HG02981 (cell line): ENCODE data around the gene TRAPPC2L.
"Not testable (repeated sequence)": the region's sequence is repeated elsewhere in the genome, so short reads cannot be mapped to it uniquely, and the experiment has no call there.

Source experiments
- ATAC-seq: cut with Tn5 transposase; IDR thresholded peaks from one replicate; pipeline ENCODE4 v1.9.1; 2021; ENCODE audit warnings: mild to moderate bottlenecking, moderate library complexity; ENCODE audit not compliant: unreplicated experiment

The TRAPPC2L gene

DNA sequence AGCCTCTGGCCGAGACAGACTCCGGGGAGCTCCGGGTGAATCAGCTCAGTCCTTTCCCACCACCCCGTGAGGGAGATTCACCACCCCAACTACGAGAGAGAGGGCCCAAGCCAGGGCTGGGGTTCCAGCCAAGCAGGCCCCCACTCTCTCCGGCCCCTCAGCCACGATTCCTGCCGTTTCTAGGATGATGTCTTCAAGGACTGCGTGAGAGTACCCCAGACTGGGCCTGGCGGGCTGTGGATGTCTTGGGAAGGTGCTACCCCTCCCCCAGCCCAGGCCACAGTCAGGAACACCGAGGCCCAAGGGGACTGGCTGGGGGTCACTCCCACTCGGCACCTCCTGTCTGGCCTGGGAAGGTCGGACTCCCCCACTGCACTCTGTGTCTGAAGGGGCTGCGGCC is 31.1 kb downstream of the TRAPPC2L start:
- no peak for ATAC-seq

DNA sequence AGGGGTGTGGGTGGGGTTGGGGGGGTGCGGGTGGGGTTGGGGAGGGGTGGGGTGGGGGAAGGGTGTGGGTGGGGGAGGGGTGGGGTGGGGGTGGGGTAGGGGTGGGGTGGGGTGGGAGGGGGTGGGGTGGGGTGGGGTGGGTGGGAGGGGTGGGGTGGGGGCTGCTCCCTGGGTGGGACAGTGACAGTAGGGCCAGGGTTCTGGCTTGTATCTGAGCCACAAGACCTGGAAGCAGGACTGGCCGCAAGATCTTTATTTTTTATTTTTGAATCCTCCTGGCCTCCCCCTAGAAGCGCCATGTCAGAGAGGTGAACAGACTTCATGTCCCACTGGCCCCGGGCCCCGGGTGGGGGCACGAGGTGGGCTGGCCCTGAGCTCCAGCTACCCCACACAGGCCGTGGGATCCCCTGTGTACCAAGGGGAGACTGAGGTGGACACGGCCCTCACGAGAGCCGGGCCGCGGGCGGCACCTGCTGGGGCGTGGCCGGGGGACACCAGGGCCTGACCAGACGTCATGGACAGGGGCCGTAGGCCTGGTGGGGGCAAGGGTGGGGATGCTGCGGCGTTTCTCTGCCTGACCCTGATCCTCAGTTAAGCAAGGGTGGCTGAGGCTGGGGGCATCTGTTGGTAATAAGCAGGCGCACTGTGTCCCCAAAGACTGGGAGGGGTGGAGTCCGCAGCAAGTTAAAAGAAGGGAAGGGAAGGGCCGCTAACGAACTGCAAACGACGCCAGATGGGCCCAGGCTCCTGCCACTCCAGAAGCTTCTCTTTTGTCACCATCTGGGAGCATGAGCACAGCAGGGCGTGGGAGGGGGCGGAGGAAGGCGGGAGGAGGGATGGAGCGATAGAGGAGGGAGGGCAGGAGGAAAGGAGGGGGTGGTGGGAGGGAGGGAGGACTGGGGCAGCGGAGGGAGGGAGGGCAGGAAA is 31.8 kb downstream of the TRAPPC2L start:
- no peak for ATAC-seq

DNA sequence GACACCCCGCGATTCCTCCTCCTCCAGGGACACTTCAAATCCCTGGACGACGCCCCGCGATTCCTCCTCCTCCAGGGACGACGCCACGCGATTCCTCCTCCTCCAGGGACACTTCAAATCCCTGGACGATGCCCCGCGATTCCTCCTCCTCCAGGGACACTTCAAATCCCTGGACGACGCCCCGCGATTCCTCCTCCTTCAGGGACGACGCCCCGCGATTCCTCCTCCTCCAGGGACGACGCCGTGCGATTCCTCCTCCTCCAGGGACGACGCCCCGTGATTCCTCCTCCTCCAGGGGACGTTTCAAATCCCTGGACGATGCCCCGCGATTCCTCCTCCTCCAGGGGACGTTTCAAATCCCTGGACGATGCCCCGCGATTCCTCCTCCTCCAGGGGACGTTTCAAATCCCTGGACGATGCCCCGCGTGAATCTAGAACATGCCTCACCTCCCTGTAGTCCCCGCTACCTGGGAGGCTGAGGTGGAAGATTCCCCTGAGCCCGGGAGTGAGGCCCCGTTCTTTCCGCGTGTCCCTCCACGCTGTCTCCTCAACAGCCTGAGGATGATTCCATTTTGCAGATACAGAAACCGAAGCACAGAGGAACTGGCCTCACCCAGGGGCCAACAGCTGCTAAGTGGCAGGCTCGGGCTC is 32.9 kb downstream of the TRAPPC2L start:
- not testable (repeated sequence) for ATAC-seq

DNA sequence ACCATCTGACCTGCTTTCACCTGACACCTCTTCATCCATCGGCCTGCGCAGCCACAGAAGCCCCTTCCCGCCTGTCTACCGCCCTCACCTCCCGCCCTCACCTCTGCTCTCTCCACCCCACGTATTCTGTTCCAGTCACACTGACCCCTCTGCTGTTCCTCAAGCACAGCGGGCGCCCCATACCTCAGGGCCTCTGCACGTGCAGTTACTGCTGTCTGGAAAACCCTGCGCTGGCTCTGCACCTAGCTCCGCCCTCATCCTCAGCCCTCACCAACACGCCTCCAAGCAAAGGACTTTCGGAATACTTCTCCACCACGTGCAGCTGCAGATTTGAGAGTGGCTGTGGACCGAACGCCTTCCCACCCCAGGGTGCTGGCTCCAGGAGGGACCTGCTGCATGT is 34.2 kb downstream of the TRAPPC2L start:
- no peak for ATAC-seq

DNA sequence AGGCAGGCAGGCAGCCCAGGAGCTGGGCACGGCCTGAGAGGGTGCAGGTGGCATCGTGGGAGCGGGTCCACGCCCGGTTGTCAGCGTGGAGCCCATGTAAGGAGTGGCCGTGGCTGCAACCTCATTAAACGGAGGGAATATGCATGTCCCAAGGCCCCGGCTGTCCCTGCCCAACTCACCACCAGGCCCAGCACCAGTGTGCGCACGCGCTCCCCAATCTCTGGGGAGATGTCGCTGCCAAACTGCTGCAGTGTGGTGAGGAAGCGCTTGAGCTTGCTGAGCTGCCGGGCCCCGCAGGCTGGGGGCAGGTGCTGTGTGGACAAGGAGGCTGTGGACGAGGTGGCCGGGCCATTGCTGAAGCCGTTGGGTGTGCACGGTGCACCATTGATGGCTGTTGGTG is 35.1 kb downstream of the TRAPPC2L start:
- no peak for ATAC-seq

DNA sequence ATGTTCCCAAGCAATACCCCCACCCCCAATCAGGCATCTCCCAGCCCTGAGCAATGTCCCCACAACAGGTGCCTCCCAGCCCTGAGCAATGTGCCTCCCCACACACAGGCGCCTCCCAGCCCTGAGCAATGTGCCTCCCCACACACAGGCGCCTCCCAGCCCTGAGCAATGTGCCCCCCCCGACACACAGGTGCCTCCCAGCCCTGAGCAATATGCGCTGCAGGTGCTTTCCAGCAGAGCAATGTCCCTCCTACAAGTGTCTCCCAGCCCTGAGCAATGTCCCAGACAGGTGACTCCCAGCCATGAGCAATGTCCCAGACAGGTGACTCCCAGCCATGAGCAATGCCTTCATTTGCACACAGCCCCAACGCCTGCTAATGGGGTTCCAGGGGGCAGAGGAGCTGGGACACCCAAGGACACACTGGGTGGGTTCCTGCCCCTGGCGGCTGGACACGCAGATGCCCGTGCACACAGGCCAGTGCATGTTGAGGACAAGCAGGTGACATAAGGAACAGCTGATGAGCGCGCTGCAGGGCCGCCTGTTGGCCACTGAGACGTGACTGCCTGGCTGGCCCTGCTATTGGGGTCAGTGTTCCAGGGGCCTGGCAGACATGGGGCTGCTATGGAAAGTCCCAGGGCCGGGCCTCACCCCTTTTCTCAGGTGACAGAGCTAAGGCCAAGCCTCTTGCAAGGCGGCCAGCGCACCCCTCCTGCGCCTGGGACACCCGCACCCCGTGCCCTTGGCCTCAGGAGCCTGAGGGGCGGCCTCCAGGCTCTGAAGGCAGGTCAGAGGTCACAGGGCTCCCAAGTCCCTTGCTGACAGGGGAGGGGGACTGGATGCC is 36.4 kb downstream of the TRAPPC2L start:
- no peak for ATAC-seq

DNA sequence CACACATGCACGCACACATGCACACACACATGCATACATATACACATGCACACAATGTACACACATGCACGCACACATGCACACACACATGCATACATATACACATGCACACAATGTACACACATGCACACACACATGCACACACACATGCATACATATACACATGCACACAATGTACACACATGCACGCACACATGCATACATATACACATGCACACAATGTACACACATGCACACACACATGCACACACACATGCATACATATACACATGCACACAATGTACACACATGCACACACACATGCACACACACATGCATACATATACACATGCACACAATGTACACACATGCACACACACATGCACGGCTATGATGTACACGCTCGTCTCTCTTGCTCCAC is 37.3 kb downstream of the TRAPPC2L start:
- ATAC-seq: not testable (repeated sequence)

DNA sequence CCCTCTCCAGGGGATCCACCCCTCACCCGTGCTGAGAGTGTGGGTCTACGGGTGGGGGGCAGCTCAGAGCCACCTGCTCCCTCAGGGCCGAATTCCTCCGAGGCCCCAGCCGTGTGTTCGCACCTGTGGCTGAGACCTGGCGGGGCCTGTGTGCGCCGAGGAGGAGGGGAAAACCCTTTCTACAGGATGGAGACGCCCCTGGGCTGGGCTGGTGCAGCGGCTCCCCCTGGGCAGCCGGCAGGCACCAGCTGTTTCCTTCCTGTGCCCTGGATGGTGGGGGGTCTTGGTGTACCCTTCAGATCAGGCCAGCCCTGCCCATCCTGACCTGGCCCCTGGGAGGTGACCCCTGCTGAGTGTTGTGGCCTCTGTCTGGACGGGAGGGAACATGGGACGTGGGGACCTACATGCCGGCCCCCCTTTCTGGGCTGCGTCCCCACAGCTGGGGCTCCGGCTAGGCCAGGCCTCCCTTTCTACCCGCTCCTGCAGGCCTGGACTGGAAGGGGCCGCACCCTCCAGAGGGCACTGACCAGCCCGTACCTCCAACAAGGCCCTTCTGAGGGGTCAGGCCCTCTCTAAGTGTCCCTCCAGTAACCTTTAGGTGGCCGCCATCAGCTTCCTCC is 37.9 kb downstream of the TRAPPC2L start:
- no peak for ATAC-seq

DNA sequence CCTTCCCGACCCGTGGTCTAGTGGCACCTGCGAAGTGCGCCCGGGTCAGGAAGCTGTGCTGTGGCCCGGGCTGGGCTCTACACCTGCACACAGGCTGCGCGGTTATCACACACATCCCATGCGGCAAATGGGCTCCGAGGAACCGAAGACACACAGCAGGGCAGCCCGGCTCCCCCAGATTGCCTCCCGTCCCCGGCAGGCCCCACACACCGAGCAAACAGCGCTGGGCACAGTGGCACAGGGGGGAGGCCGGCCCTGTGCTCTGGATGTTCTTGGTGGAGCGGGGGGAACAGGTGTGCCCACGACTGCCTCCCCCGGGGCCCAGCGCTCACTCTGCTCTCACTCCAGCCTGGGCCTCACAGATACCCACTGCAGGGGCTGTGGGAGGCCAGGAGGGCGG is 38.4 kb downstream of the TRAPPC2L start:
- no peak for ATAC-seq

DNA sequence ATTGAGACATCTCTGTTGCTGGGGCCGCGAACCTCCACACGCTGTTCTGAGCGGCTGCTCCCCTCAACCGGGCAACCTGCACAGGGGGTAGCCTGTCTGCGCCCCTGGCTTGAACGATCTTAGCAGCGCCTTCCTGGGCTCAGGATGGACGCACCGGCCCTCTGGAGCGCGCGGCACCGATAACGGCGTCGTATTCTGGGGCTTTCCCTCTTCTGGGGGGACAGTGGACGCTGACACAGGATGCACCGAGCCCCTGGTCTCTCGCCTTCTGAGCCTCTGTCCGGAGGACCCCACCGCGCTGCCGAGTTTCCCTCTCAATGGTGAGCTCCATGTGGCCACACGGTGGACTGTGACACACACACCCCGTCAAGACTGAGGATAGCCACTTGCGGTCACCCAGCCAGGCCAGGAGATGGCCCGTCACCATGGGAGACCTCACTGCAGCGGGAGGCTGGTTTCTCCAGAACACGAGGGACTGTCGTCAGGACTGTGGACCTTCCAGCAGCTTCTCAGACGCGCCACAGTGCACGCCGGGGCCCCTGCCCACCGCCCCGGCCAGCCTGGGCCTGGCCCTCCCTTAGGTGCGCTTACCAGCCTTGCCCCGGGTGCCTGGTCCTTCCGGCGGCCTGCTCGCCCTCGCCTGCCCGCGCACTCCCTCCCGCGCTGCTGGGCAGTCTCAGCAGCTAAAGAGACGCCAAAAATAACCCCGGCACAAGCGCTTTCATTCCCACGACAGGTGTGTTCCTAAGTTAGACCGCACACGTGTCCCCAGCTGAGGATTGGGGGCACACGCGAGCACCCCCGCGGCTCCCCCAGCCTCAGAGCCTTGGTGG is 39.5 kb downstream of the TRAPPC2L start:
- no peak for ATAC-seq

DNA sequence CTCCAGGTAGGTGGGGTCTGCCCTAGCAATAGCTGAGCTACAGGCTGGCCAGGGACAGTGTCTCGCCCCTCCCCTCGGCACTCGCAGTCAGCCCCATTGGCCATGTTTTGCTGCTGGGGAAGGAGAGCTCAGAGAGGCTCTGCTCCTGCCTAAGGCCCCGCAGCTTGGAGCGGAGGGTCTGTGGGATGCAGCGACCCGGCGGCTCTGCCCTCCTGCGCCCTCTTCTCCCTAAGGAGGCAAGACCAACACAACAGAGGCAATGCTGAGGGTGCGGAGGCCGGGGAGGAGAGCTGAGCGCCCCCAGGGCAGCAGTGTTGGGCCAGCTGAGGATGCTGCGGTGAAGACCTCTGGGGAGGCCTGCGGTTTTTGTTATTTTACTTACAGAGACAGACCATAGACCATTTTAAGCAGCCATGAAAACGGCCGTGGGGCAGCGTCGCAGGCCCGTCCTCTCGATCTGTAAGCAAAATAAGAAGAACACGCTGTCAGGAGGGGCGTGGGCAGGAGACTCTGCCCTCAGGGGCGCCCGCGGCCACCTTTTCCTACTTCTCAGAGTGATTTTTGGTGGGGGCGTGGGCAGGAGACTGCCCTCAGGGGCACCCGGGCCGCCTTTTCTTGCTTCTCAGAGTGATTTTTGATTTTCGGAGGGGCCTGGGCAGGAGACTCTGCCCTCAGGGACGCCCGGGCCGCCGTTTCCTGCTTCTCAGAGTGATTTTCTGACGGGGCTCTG is 40.9 kb downstream of the TRAPPC2L start:
- no peak for ATAC-seq

DNA sequence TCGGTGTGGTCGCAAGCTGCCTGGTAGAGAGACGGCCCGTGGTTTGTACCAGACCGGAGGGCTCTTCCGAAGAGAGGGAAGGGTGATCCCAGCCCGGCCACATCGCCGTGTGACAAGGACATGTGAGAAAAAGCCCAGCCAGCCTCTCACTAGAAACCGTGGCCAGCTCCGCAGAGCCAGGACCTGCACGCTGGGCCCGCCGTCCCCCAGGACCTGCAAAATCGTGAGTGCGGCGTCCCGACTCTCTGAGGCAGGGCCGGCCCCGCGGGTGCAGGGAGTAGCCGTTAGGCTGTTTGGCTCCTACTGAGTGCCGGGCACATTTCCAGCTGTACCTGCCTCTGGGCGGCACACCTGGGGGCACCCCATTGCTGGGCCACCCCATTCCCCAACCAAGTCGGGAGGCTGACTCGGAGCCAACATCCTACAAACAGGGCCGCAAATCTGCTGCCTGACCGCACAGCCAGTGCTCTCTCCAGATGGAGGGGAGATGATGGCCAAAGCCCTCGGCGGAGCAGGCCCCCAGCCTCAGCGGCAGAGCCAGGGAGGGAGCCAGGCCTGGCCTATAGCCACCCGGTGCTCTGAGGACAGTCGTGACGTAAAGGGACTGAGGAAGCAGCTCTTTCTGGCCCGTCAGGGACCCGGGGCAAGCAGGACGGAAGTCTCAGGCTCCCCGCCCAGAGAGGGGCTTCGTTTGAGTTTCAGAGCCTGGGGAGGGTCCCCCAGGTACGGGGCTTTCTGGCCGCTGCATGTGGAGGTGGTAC is 43.2 kb downstream of the TRAPPC2L start:
- ATAC-seq: no peak

DNA sequence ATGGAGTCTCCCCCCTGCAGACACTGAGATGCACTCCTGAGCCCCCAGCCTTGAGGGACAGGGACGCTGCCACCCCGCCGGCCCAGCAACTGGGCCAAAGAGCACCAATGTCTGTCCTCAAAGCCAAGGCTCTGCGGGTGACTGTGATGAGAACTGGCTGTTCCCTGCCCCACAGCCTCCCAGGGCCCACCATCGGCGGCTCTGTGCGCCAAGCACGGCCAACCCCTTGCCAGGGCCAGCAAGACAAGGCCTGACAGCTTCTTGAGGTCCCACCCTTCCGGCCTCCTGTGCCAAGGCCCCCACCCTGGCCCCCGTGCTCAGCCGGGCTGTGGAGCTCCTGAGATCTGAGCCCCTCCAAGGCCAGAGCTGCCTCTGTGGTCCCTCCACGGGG is 43.7 kb downstream of the TRAPPC2L start:
- no peak for ATAC-seq

DNA sequence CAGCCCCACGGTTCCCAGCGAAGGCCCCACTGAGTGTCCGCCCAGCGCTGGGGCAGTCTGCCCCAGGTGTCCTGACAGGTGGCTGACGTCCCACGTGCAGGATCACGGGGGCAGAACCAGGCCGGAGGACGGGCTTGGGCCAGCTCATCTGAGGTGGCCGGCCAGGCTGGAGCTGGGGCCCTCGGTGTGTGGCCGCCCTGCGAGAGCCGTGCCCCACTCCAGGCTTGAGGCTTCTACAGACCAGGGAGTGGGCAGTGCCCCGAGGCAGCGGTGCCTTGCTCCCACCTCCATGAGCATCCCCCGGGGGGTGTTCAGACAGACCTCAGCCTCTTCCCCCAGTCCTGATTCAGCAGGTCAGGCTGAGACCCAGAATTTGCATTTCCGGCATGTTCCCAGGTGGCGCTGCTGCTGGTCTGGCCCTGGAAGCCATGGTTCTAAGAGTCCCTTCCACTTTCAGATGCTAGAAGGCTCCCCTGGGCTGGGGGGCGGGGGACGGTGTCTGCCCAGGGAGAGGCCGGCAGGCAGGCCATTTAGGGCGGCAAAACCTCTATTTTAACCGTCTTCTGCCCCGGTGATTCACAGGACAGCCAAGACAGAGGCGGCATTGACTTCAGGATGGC is 44.9 kb downstream of the TRAPPC2L start:
- no peak for ATAC-seq

DNA sequence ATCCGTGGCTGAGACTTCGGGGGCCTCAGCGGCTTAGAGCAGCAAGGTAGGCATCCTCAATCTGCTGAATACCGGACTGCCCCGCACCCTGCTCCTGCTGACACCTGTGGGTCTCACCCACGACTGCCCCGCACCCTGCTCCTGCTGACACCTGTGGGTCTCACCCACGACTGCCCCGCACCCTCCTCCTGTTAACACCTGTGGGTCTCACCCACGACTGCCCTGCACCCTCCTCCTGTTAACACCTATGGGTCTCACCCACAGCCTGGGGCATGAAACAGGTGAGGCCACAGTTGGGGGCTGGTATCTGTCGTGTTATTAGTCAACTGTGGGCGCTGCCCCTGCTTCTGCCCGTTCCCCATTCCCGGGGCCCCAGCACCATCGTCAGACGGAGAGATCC is 45.8 kb downstream of the TRAPPC2L start:
- no peak for ATAC-seq

DNA sequence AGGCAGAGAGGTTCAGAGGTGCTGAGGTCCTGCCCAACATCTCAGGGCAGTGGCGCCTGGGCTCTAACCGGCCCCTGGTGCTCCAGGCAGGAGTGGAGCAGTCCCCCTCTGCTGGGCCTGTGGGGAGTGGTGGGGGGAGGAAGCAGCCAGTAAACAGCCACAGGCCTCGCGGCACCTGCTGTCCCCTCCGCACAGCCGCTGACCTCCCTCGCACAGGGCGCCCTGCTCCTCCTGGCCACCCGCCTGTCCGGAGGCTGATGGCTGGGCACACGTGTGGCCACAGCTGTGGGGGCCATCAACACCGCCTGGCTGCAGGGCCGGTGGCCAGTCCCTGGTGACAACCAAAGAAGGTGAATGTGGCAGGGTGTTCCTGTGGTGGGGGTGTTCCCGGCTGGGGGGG is 46.3 kb downstream of the TRAPPC2L start:
- ATAC-seq: no peak

DNA sequence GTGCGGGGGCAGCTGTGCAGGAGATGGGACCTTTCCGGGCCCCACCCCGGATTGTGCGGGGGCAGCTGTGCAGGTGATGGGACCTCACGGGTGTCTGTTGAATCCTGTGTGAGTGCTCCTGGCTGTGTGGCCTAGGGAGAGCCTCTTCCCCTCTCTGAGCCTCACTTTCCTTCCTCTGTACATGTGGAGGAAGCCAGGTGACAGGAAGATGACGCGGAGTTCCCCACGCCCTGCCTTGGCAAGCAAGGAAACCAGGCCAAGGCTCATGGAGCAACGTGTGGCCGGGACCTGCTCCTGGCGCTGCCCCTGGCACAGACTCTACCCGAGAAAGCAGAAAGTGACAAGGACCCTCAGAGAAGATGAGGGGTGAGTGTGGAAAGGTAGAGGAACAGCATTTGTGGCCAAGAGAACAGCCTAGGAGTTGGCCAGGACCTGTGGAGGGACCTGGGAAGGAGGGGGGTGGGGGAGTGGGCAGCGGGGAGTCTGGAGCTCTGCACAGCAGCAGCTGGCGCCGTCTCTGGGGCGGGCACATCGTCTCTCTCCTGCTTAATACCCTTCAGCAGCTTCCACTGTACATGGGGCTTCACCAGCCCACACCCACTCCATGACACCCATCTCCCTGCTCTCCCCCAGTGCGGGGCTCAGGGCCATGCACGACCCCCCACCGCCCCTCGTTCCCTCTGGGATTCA is 47.9 kb downstream of the TRAPPC2L start:
- ATAC-seq: no peak

DNA sequence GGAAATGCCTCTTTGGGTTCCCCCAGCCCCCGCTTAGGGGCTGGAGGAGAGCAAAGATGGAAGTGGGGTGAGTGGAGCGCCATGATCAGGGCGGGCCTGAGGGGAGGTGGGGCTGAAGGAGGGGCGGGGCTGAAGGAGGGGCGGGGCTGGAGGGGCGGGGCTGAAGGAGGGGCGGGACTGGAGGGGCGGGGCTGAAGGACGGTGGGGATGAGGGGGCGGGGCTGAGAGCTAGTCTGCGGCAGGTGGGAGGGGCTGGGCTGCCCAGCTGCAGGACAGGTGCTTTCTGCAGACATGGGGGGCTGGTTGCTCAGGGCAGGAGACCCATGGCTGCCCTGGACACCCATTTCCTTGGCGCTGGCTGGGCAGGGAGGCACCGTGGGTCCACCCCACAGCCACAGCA is 48.6 kb downstream of the TRAPPC2L start:
- ATAC-seq: no peak
